DMS 273 (cell line): ENCODE results near the gene SLC29A4.
"Not testable (repeated sequence)": the region's sequence is repeated elsewhere in the genome, so short reads cannot be mapped to it uniquely, and the experiment has no call there.

ENCODE experiments used
- DNase-seq: peaks from one replicate; lab custom pipeline; 2025; ENCODE audit not compliant: unreplicated experiment; lab: John Stamatoyannopoulos, UW

Gene SLC29A4, protein sequence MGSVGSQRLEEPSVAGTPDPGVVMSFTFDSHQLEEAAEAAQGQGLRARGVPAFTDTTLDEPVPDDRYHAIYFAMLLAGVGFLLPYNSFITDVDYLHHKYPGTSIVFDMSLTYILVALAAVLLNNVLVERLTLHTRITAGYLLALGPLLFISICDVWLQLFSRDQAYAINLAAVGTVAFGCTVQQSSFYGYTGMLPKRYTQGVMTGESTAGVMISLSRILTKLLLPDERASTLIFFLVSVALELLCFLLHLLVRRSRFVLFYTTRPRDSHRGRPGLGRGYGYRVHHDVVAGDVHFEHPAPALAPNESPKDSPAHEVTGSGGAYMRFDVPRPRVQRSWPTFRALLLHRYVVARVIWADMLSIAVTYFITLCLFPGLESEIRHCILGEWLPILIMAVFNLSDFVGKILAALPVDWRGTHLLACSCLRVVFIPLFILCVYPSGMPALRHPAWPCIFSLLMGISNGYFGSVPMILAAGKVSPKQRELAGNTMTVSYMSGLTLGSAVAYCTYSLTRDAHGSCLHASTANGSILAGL

DNA sequence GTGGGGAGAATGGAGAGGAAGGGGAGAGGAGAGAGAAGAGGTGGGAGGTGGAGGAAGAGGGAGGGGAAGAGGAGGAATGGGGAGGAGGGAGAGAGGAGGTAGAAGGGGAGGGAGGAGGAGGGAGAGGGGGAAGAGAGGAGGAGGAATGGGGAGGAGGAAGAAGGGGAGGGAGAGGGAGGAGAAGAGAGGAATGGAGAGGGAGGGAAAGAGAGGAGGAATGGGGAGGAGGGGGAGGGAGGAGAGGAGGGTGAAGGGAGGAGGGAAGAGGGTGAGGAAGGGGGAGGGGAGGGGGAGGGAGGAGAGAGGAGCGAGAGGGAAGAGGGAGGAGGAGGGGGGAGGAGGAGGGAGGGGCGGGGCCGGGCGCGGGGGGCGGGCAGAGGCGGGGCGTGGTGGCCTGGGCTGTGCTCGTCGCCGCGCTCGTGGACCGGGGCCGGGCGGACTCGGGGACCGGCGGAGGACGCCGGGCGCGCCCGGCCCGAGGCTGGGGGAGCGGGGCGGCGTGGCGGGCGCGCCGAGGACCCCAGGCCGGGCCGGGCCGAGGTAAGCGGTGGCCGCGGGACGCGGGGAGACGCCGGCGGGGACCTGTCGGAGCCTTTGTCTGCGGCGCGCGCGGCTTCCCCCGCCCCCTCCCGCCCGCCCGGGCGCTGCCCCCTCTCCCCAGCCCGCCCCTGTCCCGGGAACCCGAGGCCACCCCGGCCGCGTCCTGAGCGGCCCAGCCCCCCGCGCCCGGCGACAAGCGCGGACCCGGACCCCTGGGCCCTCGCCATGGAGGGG is at the start of gene SLC29A4:
Gene SLC29A4, plus strand, starts transcription at position 401 of the 774 bp plus-strand sequence. CDS start 4,874 bp downstream, outside the sequence.
- DNase-seq, result peak; percentile 58

DNA sequence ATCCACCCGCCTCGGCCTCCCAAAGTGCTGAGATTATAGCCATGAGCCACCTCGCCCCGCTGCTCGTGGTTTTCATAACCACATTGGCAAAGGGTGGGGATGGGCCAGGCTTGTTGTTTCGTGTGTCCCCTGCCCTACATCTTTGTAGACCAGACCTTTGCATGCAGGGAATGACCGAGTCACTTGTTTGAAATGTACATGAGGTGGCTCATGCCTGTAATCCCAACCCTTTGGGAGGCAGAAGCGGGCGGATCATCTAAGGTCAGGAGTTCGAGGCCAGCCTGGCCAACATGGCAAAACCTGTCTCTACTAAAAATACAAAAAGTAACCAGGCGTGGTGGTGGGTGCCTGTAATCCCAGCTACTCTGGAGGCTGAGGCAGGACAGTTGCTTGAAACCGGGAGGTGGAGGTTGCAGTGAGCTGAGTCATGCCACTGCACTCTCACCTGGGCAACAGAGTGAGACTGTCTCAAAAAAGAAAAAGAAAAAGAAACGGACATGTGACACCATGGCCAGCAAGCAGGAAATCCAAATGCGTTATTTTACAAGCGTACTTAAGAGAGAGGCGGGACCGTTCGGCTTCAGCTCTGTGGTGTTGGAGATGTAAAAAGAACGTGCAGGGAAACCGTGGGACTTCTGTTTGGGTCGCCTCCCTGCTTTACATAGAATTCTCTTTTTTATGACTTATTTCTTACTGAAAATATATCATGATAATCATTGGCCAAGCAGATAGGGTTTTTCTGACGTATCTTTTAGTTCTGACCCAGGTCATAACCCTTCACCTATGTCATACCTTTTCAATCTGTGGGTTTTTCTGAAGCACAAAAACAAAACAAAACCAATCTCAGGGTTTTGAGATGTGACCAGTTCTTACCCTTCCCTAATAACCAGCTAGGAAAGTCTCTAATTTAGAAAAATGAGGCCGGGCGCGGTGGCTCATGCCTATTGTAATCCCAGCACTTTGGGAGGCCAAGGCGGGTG is 47.6 kb upstream of the SLC29A4 start:
- no peak for DNase-seq

- peak; percentile 45 for DNase-seq
Observed at GRCh38 chr7:5237286-5237685, 45.5 kb upstream of the SLC29A4 start.

DNA sequence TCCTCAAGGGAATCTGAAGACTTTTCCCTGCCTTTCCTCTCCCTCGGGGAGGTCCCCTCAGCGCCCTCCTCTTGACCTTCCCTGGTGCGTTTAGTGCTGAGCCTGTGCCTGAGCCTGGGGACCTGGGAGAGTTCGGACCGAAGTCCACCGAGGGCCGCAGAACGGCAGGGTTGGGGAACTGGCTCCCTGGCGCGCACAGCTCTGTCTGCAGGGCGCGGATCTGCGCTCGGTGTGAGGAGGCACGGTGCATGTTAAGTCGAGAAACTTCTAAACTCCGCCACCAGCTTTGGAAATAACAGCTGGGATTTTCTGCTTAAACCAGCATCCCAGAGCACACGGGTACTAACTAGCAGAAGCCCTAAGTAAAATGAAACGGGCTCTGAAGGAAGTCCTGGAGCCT is 44.2 kb upstream of the SLC29A4 start:
- DNase-seq, result no peak

DNA sequence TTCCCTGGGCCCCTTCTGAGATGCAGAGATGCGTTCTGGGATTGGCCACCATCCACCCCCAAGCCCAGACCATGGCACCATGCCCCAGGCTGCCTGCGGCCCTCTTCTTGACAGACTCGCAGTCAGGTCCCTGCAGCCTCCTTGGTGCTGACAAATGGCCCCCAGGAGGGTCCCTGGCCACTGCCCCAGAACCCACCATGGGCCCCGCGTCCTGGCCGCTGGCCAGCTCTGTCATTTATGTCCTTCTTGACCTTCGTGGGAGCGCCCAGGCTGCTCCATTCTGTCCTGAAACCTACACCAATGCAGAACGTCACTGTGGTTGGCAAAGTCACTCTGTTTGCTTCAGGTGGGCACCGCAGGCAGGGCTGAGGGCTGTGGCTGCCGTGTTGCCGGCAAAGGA is 39.5 kb upstream of the SLC29A4 start:
- DNase-seq, result no peak

DNA sequence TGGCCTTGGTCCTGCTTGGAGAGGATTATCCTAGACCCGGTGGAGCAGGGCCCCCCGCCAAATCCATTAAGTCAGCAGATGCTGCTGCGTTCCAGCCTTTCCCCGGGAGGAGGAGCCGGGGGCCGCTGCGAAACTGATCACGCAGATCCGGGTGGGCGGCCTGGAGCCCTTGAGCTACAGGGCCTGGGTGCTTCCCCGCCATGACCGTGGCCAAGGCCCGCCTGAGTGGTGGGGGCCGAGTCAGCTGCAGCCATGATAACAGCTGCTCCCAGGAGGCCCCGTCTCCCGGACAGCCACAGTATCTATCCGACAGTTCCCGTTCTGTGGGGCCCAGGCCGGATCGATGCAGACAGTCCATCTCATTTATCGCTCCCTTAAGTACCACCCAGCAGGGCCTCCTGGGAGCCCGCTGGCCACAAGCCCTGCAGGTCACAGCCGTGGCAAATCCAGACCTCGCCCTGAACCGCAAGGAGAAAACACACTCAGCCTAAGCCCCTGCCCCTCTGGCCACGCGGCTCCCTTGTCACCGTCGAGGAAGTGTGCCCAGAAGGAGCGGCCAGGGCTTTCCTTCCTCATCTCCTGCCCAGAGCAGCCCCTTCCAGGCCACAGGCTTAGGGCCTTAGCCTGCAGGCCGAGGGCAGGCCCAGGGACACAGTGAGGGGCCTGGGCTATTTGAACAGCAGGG is 34.4 kb upstream of the SLC29A4 start:
- DNase-seq, result peak; percentile 93

DNA sequence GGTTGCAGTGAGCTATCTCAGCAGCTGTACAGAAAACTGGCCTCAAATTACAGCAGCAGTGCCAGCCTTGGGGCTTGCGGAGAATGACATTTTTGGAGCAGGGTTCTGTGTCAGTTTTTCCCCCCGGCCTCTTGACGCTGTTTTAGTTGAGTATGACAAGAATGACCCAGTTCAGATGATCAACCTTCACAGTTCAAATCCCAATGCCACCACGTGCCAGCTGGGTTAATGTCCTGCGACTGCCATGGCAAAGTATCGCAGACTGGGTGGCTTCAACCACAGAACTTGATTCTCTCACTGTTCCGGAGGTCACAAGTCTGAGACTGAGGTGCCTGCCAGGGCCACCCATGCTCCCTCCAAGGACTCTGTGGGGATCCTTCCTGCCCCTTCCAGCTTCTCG is 32.0 kb upstream of the SLC29A4 start:
- not testable (repeated sequence) for DNase-seq

GRCh38 chr7:5253529-5253928 is 29.2 kb upstream of the SLC29A4 start:
- DNase-seq, result not testable (repeated sequence)

- not testable (repeated sequence) for DNase-seq
Observed at GRCh38 chr7:5254371-5254770, 28.4 kb upstream of the SLC29A4 start.

DNA sequence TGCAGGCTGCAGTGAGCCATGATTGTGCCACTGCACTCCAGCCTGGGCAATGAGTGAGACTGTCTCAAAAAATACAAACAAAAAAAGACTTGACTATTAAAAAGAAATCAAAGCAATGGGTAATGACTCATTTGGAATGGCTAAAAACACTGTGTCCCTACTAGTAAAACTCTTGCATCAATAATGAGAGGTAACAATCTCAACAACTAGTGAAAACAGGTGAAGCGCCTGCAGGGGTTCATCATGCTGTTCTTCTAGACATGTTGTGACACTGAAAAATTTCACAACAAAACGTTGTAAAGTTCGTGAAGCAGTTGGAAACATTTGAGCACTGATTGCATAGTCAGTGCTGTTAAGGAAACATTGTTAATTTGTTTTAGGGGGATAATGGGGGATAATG is 26.9 kb upstream of the SLC29A4 start:
- no peak for DNase-seq

DNA sequence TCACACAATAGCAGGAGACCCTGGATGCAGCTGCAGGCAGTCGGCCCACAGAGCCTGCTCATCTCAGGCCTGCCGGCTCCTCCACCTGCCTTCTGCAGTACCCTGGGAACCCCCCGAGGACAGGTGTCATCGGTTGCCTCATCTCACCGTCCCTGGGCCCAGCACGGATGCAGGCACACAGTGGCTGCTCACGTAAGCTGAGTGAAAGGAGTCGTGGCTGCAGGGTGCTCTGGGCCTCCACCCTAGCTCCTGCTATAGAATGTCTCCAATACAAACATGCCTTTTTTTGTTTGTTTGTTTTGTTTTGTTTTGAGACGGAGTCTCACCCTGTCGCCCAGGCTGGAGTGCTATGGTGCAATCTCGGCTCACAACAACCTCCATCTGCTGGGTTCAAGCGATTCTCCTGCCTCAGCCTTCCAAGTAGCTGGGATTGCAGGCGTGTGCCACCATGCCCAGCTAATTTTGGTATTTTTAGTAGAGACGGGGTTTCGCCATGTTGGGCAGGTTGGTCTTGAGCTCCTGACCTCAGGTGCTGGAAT is 22.1 kb upstream of the SLC29A4 start:
- DNase-seq, result not testable (repeated sequence)

DNA sequence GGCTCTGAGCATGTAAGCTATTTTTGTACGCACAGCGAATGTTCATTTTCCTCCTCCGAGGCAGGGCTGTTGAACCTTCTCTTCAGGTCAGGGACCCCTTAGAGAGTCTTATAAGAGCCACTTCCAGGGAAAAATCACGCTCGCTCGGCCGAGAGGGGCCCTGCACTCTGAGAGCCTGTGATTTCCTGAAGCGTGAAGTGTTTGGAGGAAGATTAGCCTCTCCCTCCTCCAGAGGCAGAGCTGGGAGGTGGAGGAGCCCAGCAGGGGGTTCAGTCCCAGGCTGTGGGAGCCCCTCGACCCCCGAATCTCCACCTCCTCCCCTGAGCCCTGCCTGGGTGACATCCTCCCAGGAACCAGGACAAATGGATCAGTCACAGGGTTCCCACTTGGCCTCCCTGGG is 19.7 kb upstream of the SLC29A4 start:
- DNase-seq, result not testable (repeated sequence)

DNA sequence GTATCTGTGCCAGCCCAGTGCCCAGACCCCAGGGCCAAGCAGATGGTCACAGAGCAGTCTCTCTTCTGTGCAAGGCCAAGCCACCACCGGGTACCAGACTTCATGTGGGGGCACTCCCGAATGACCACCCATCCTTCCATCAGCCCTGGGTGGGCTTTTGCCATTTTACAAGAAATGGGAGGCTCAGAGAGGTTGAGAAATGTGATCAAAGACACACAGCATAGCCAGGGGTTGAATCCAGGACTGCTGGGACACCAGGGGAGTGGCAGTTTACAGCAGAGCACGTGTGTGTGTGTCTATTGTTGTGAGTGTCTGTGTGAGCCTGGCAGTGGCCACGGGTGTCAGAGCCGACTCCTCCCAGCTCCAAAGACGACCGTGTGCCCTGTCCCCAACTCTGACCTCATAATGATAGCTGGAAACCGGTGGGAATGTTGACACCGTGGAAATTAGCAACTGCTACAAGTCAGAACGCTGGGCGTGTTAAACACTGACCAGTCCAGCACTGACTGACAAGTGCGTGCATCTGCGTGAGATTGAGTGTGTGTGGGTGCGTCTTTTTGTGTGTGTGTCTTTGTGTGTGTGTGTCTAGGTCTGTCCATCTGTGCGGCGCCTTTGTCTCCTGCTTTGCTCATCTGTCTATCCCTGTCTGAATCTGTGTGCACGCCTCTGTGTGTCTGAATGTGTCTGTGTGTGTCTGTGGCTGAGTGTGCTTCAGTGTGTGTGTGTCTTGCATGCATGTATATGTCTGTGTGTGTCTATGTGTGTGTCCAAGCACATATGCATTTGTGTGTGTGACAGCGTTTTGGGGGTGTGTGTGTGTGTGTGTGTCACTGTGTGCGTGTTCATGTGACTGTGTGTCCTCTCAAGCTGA is 17.2 kb upstream of the SLC29A4 start:
- DNase-seq, result no peak

- no peak for DNase-seq
Observed at GRCh38 chr7:5266191-5267028, 16.3 kb upstream of the SLC29A4 start.

- not testable (repeated sequence) for DNase-seq
Observed at GRCh38 chr7:5267829-5268228, 14.9 kb upstream of the SLC29A4 start.

DNA sequence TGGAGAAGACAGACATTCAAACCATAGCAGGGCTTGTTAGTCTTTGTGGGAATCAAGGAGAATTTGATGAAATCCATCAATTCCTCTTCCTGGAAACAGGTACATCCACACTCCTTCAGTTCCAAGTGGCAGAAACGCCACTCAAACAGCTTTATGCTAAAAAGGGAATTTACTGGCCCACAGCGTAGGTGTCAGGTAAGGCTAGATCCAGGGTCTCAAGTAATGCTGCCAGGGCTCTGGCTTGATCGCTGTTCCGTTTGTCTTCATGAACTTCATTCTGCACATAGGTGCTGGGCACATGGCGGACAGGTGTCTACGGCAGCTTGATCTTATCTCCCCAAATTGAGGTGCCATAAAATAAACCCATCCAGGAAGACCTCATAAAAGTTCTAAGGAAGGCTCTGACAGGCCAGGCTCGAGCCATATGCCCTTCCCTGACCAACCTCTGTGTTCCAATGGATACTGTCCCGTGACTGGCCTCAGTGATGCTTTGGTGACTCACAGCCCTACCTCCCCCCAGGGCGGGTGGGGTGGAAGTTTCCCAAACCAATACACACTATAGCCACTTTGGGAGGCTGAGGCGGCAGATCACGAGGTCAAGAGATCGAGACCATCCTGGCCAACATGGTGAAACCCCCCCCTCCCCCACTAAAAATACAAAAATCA is 12.6 kb upstream of the SLC29A4 start:
- not testable (repeated sequence) for DNase-seq

DNA sequence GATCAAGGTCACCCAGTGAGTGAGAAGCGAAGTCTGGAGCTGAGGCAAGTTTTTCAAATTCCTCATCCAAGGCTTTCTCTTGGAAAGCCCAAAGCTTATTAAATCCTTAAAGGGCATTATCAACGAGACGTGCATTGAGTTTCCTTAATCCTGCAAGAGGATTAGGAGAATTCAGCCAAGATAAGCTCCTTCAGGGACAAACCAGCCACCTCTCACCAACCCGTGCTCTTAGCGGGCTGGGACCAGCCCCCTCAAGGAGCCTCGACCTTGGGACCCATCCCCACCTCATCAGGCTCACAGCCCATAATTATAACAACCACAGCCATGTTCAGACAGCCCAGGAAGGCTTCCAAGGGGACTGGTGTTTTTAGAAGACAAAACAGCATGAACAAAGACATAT is 12.0 kb upstream of the SLC29A4 start:
- no peak for DNase-seq
